K562 (cell line): ENCODE results near the gene SLC8A1. TPM values are rescaled to one million over a fixed set of nuclear protein-coding genes. Genes with fewer than 3 reads are reported as not detected.

Experiments used
- ATAC-seq: fragments of 200-7000 bp; cut with Tn5 transposase; 3 replicates; pipeline ENCODE4 v1.9.1; 2020; ENCODE audit warnings: moderate library complexity
- BruUV-seq: library from RNA; stranded (reverse); fragments of 400-500 nt; replicated peaks from 2 replicates; lab custom pipeline; 2021; lab: Mats Ljungman, UMichigan
- CTCF ChIA-PET: fragments of 300-600 bp; formaldehyde crosslinking; extraction: SDS; loops from one replicate; lab custom pipeline; 2021; ENCODE audit warnings: low intra/inter-chr PET ratio; lab: Yijun Ruan, JAX
- POLR2A ChIA-PET: fragments of 300-600, 350-650 bp; sonication (Branson Sonifier 250); formaldehyde crosslinking; extraction: SDS; loops from one replicate; lab custom pipeline; 2021; ENCODE audit warnings: antibody characterized with exemption, inconsistent platforms; lab: Yijun Ruan, JAX
- DNase-seq, 4 experiments: peaks; one replicate each; pipeline versions ENCODE4 v3.0.0 to v3.0.0-alpha.2; 2011 to 2018; ENCODE audit warnings: low spot score in 3 of 4, mixed read lengths in 3 of 4; ENCODE audit errors: extremely low read depth in 1 of 4
- FAIRE-seq: peaks from 2 replicates; lab custom pipeline; 2011; peaks lifted over from hg19 to GRCh38; lab: Jason Lieb, UNC
- H2AFZ ChIP-seq: 2 replicates; pipeline ENCODE4 v1.6.0; 2011; ENCODE audit warnings: low read depth, low read length, control low read depth, inconsistent platforms
- H3K27ac ChIP-seq: fragments of 200-600 bp; 3 replicates; pipeline ENCODE4 v1.8.0; 2011; ENCODE audit warnings: low read depth, mild to moderate bottlenecking, control low read depth, inconsistent platforms, low read length, moderate library complexity, mixed read lengths; ENCODE audit errors: extremely low read depth
- H3K27me3 ChIP-seq, 2 experiments: fragments of 300-600 bp in 1 of 2; 2 replicates in 1 of 2; 3 replicates in 1 of 2; pipeline versions ENCODE4 v1.6.0 to v1.8.0; 2011; ENCODE audit warnings: inconsistent platforms in 2 of 2, low read length in 2 of 2, mild to moderate bottlenecking in 1 of 2, mixed read lengths in 1 of 2, moderate library complexity in 1 of 2; ENCODE audit not compliant: control insufficient read depth in 2 of 2, insufficient read depth in 2 of 2
- H3K36me3 ChIP-seq: fragments of 300-600 bp; 3 replicates; pipeline ENCODE4 v1.8.0; 2011; ENCODE audit warnings: mild to moderate bottlenecking, low read length, inconsistent platforms; ENCODE audit not compliant: control insufficient read depth, insufficient read depth
- H3K4me1 ChIP-seq, 2 experiments: fragments of 200-600 bp in 1 of 2; replicated peaks in 1 of 2; 2 replicates in 1 of 2; 3 replicates in 1 of 2; pipeline versions ENCODE4 v1.5.1 to v1.8.0; 2011; ENCODE audit warnings: inconsistent platforms in 2 of 2, low read length in 2 of 2, mild to moderate bottlenecking in 1 of 2, mixed read lengths in 1 of 2, moderate library complexity in 1 of 2; ENCODE audit not compliant: control insufficient read depth in 2 of 2, insufficient read depth in 2 of 2
- H3K4me2 ChIP-seq: 2 replicates; pipeline ENCODE4 v1.6.1; 2011; ENCODE audit warnings: low read length, control low read depth, inconsistent platforms, mixed read lengths; ENCODE audit not compliant: insufficient read depth
- H3K4me3 ChIP-seq: fragments of 200-600 bp; sonication (generic), shearing (Covaris generic); 2 replicates; pipeline ENCODE4 v1.5.1; 2016; ENCODE audit warnings: control low read depth, inconsistent platforms
- H3K79me2 ChIP-seq: fragments of 200-600 bp; 3 replicates; pipeline ENCODE4 v1.8.0; 2011; ENCODE audit warnings: low read length, inconsistent platforms; ENCODE audit not compliant: control insufficient read depth, insufficient read depth
- H3K9ac ChIP-seq, 2 experiments: 2 replicates each; pipeline versions ENCODE4 v1.6.0 to v1.6.1; 2011; ENCODE audit warnings: low read depth in 2 of 2, low read length in 2 of 2, control low read depth in 1 of 2, inconsistent platforms in 1 of 2, mild to moderate bottlenecking in 1 of 2, mixed read lengths in 1 of 2; ENCODE audit not compliant: insufficient read depth in 1 of 2
- H3K9me1 ChIP-seq: one replicate; pipeline ENCODE4 v1.6.0; 2011; ENCODE audit warnings: inconsistent platforms, mild to moderate bottlenecking, low read length, moderate library complexity; ENCODE audit not compliant: control insufficient read depth, insufficient read depth
- H3K9me3 ChIP-seq: replicated peaks from 2 replicates; pipeline ENCODE4 v1.5.1; 2011; ENCODE audit warnings: low read depth, low read length, inconsistent platforms; ENCODE audit not compliant: control insufficient read depth, insufficient read depth
- H4K20me1 ChIP-seq: replicated peaks from 2 replicates; pipeline ENCODE4 v1.6.1; 2011; ENCODE audit warnings: low read length, inconsistent platforms, mixed read lengths; ENCODE audit not compliant: control insufficient read depth, insufficient read depth
- ASH1L ChIP-seq: fragments of 450-650 bp; IDR thresholded peaks from 2 replicates; pipeline ENCODE4 v1.6.1; 2018; ENCODE audit warnings: borderline replicate concordance, mild to moderate bottlenecking, low read depth; ENCODE audit not compliant: partially characterized antibody
- ETV5 ChIP-seq: sonication (generic); formaldehyde crosslinking; IDR thresholded peaks from 2 replicates; pipeline ENCODE4 v1.4.0; 2020; ENCODE audit warnings: low read depth, mild to moderate bottlenecking, missing genetic modification reagents
- MEF2D ChIP-seq: conservative IDR thresholded peaks from 2 replicates; pipeline ENCODE4 v1.6.1; 2016; ENCODE audit warnings: low read depth, missing genetic modification characterization, missing compliant biosample characterization
- MYC ChIP-seq, 2 experiments: fragments of 250-450 bp in 1 of 2; sonication (Bioruptor Pico) in 1 of 2; IDR thresholded peaks; 2 replicates each; pipeline versions ENCODE4 v1.5.1 to v1.6.1; 2012 to 2021; ENCODE audit warnings: low read depth in 2 of 2, borderline replicate concordance in 1 of 2, improper control_type of control experiment in 1 of 2, low read length in 1 of 2, mild to moderate bottlenecking in 1 of 2, moderate library complexity in 1 of 2
- NFXL1 ChIP-seq: fragments of 450-650 bp; formaldehyde crosslinking; IDR thresholded peaks from 2 replicates; pipeline ENCODE4 v1.4.0; 2021; ENCODE audit warnings: mild to moderate bottlenecking
- PTRF ChIP-seq: fragments of 450-650 bp; IDR thresholded peaks from 2 replicates; pipeline ENCODE4 v1.6.1; 2016; ENCODE audit warnings: mild to moderate bottlenecking, missing genetic modification characterization, missing compliant biosample characterization
- SIN3B ChIP-seq: fragments of 450-650 bp; IDR thresholded peaks from 2 replicates; pipeline ENCODE4 v1.6.1; 2017; ENCODE audit warnings: low read depth, mild to moderate bottlenecking, moderate library complexity
- SLC30A9 ChIP-seq: fragments of 250-450 bp; sonication (Bioruptor Pico); IDR thresholded peaks from 2 replicates; pipeline ENCODE4 v1.8.0; 2022; ENCODE audit warnings: mild to moderate bottlenecking, moderate library complexity
- TBP ChIP-seq: optimal IDR thresholded peaks from 2 replicates; pipeline ENCODE3; 2011; ENCODE audit warnings: low read depth, low read length, improper control_type of control experiment
- XRCC4 ChIP-seq: IDR thresholded peaks from one replicate; pipeline ENCODE4 v1.6.1; 2011; ENCODE audit not compliant: insufficient read depth, insufficient read length; ENCODE audit errors: extremely low read depth
- ZNF212 ChIP-seq: fragments of 450-650 bp; formaldehyde crosslinking; IDR thresholded peaks from 2 replicates; pipeline ENCODE4 v1.4.0; 2020; ENCODE audit warnings: mild to moderate bottlenecking
- ZNF445 ChIP-seq: fragments of 250-450 bp; sonication (Bioruptor Pico); IDR thresholded peaks from 2 replicates; pipeline ENCODE4 v1.4.0; 2020; ENCODE audit warnings: low read depth, mild to moderate bottlenecking, moderate library complexity
- ZNF717 ChIP-seq: fragments of 250-450 bp; sonication (Bioruptor Pico); IDR thresholded peaks from 2 replicates; pipeline ENCODE4 v1.5.0; 2021
- ZNF780A ChIP-seq: fragments of 250-450 bp; sonication (Bioruptor Pico); IDR thresholded peaks from 2 replicates; pipeline ENCODE4 v1.5.0; 2021; ENCODE audit warnings: mild to moderate bottlenecking
- WGBS: fragments of 100-300 bp; shearing (Covaris generic); methylation state at CpG from one replicate; pipeline ENCODE4 v1.1.6; 2016; ENCODE audit warnings: low coverage, mixed read lengths; ENCODE audit not compliant: insufficient coverage; ENCODE audit errors: missing lambda C conversion rate; 5-methylcytosine and 5-hydroxymethylcytosine counted together
- in situ Hi-C: fragments of 300-500 bp; cut with MboI; formaldehyde crosslinking; loops from 4 replicates; pipeline ENCODE4 v1.15.0; 2018; ENCODE audit warnings: inconsistent platforms, mixed read lengths
- intact Hi-C: fragments of 100-400 bp; cut with micrococcal nuclease; formaldehyde crosslinking; loops from 2 replicates; pipeline ENCODE4 v1.14.2; 2022
- polyA plus RNA-seq, 8 experiments: library from polyadenylated mRNA; depleted of rRNA in 4 of 8; stranded (reverse) in 5 of 8; unstranded in 3 of 8; fragments of >200 nt; fragmentation: Nextera tagmentation in 2 of 8; fragmentation: Illumina TruSeq in 1 of 8; extraction: Ambion mirVana in 2 of 8; extraction: Trizol in 1 of 8; gene quantifications; 2 replicates each; pipeline versions ENCODE4 v1.2.1 to v1.2.3, GENCODE V29; 2011 to 2014; ENCODE audit warnings: inconsistent platforms in 1 of 8, missing spikeins in 1 of 8
- total RNA-seq, 7 experiments: library from RNA; depleted of rRNA in 6 of 7; stranded (reverse); fragments of >200 nt in 6 of 7; fragmentation: Illumina TruSeq in 2 of 7; extraction: Trizol in 2 of 7; gene quantifications; 2 replicates each; pipeline versions ENCODE4 v1.2.1 to v1.2.3, GENCODE V29; 2011 to 2021; ENCODE audit warnings: low replicate concordance in 1 of 7
- TF ChIP-seq, protein P1 (sequence below): sonication (generic); formaldehyde crosslinking; IDR thresholded peaks from 2 replicates; pipeline ENCODE4 v1.8.0; 2022; ENCODE audit warnings: missing genetic modification reagents, mild to moderate bottlenecking, moderate library complexity, borderline replicate concordance
- TF ChIP-seq, protein P2 (sequence below): fragments of 450-650 bp; IDR thresholded peaks from 2 replicates; pipeline ENCODE4 v1.6.1; 2016; ENCODE audit warnings: low read depth

Gene SLC8A1
- total and polyA plus RNA-seq, 9 of the 15 experiments (the other 6 are each of a cell fraction or from before 2014, with no cell fraction given) = not detected

DNA sequence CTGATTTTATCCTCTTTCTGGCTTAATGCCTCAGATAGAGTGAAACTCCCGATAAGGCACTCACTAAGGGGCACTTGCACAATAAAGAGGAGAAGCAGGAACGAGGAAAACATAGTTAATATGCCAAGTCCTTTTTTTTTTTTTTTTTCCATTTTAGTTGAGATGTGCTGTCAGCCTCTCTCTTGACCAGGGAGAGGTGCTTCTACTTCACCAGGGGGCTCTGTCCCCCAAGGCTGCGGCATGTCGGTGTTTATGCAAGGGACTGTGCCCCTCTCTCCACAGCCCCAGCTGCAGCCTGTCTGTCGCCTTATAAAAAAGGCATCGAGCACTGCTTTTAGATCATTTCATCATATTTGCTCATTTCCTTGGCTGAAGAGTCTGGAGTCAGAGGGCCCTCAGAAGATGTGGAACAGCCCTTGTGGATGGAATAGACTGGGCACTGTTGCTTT, 178.1 kb downstream of the SLC8A1 start:
- Histone ChIP-seq H2AFZ (no peak overlapping the region), H3K79me2 (no peaks in the 10 kb centered on the region), H3K9me1 (no peaks in the 10 kb centered on the region), H3K9ac (no peak overlapping the region), H3K36me3 (no peaks in the 10 kb centered on the region), H3K9me3 (no peaks in the 10 kb centered on the region), H3K27me3 (no peaks in the 10 kb centered on the region), H4K20me1 (no peaks in the 10 kb centered on the region), H3K4me1 (no peaks in the 10 kb centered on the region), H3K4me2 (no peak overlapping the region), H3K4me3 (no peak overlapping the region), H3K27ac (no peak overlapping the region)
- in situ Hi-C loops (no loop called here), intact Hi-C loops (no loop called here)
- ATAC-seq (no peak), DNase-seq (no peak), FAIRE-seq (no peak)
- 2% methylated on average over 5 of the region's 6 CpGs for WGBS
- CTCF ChIA-PET = no interaction called here
- POLR2A ChIA-PET = no interaction called here
- BruUV-seq = no TSS peak
- TF ChIP-seq MYC (IDR thresholded peaks at IDR 0.05; ENCODE audit: low read depth, low read length) (no peak), MYC (CRISPR knock-in tag; IDR thresholded peaks at IDR 0.05; ENCODE audit: borderline replicate concordance, low read depth) (no peak), SIN3B (no peak), ZNF445 (CRISPR knock-in tag) (no peak), NFXL1 (CRISPR knock-in tag) (no peak), ZNF780A (CRISPR knock-in tag) (no peak), SLC30A9 (no peak), MEF2D (no peak), XRCC4 (no peak), ASH1L (no peak), ZNF212 (CRISPR knock-in tag) (no peak), PTRF (tag) (no peak), ZNF717 (no peak), TBP (no peak), ETV5 (CRISPR knock-in tag) (no peak)
- TF ChIP-seq, protein P1, sequence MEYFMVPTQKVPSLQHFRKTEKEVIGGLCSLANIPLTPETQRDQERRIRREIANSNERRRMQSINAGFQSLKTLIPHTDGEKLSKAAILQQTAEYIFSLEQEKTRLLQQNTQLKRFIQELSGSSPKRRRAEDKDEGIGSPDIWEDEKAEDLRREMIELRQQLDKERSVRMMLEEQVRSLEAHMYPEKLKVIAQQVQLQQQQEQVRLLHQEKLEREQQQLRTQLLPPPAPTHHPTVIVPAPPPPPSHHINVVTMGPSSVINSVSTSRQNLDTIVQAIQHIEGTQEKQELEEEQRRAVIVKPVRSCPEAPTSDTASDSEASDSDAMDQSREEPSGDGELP (CRISPR knock-in tag) = no peak
- TF ChIP-seq, protein P2, sequence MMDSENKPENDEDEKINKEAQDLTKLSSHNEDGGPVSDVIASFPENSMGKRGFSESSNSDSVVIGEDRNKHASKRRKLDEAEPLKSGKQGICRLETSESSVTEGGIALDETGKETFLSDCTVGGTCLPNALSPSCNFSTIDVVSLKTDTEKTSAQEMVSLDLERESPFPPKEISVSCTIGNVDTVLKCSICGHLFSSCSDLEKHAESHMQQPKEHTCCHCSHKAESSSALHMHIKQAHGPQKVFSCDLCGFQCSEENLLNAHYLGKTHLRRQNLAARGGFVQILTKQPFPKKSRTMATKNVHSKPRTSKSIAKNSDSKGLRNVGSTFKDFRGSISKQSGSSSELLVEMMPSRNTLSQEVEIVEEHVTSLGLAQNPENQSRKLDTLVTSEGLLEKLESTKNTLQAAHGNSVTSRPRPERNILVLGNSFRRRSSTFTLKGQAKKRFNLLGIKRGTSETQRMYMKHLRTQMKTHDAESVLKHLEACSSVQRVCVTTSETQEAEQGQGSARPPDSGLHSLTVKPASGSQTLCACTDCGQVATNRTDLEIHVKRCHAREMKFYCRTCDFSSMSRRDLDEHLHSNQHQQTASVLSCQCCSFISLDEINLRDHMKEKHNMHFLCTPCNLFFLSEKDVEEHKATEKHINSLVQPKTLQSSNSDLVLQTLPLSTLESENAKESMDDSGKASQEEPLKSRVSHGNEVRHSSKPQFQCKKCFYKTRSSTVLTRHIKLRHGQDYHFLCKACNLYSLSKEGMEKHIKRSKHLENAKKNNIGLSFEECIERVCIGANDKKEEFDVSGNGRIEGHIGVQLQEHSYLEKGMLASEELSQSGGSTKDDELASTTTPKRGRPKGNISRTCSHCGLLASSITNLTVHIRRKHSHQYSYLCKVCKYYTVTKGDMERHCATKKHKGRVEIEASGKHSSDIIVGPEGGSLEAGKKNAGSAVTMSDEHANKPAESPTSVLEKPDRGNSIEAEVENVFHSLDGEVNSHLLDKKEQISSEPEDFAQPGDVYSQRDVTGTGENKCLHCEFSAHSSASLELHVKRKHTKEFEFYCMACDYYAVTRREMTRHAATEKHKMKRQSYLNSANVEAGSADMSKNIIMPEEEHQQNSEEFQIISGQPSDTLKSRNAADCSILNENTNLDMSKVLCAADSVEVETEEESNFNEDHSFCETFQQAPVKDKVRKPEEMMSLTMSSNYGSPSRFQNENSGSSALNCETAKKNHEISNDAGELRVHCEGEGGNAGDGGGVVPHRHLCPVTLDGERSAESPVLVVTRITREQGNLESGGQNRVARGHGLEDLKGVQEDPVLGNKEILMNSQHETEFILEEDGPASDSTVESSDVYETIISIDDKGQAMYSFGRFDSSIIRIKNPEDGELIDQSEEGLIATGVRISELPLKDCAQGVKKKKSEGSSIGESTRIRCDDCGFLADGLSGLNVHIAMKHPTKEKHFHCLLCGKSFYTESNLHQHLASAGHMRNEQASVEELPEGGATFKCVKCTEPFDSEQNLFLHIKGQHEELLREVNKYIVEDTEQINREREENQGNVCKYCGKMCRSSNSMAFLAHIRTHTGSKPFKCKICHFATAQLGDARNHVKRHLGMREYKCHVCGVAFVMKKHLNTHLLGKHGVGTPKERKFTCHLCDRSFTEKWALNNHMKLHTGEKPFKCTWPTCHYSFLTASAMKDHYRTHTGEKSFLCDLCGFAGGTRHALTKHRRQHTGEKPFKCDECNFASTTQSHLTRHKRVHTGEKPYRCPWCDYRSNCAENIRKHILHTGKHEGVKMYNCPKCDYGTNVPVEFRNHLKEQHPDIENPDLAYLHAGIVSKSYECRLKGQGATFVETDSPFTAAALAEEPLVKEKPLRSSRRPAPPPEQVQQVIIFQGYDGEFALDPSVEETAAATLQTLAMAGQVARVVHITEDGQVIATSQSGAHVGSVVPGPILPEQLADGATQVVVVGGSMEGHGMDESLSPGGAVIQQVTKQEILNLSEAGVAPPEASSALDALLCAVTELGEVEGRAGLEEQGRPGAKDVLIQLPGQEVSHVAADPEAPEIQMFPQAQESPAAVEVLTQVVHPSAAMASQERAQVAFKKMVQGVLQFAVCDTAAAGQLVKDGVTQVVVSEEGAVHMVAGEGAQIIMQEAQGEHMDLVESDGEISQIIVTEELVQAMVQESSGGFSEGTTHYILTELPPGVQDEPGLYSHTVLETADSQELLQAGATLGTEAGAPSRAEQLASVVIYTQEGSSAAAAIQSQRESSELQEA = no peak
